ENCODE data around the gene IL1R2.

Gene IL1R2, protein sequence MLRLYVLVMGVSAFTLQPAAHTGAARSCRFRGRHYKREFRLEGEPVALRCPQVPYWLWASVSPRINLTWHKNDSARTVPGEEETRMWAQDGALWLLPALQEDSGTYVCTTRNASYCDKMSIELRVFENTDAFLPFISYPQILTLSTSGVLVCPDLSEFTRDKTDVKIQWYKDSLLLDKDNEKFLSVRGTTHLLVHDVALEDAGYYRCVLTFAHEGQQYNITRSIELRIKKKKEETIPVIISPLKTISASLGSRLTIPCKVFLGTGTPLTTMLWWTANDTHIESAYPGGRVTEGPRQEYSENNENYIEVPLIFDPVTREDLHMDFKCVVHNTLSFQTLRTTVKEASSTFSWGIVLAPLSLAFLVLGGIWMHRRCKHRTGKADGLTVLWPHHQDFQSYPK

DNA sequence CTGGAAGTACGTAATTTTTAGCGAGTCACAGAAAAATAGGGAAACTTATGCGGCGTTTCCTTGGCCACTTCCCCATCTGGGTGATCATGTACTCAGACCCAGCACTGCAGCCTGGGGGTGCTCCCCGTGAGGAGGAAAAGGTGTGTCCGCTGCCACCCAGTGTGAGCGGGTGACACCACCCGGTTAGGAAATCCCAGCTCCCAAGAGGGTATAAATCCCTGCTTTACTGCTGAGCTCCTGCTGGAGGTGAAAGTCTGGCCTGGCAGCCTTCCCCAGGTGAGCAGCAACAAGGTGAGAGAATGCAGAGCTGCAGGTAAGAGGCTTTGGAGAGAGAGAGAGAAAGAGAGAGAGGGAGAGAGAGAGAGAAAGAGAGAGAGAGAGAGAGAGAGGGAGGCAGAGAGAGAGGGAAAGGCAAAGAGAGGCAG is at the start of gene IL1R2:
TSS of gene IL1R2 (plus strand) at position 240 of the 425 bp plus-strand sequence. CDS start 16,616 bp downstream, outside the sequence.
- DNase-seq: no peak

DNA sequence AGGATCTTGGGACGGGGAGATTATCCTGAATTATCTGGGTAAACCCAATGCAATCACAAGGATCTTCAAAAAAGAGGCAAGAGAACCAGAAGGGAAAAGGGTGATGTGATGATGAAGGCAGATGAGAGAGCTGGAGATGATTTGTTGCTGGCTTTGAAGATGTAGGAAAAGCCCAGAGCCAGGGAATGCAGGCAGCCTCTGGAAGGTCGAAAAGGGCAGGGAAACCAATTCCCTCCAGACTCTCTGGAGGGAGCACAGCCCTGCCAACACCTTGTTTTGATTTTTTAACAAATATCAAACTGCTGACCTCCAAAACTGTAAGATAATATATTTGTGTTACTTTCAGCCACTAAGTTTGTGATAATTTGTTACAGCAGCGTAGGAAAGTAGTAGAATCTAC is 48.9 kb upstream of the IL1R2 start:
- DNase-seq: no peak

DNA sequence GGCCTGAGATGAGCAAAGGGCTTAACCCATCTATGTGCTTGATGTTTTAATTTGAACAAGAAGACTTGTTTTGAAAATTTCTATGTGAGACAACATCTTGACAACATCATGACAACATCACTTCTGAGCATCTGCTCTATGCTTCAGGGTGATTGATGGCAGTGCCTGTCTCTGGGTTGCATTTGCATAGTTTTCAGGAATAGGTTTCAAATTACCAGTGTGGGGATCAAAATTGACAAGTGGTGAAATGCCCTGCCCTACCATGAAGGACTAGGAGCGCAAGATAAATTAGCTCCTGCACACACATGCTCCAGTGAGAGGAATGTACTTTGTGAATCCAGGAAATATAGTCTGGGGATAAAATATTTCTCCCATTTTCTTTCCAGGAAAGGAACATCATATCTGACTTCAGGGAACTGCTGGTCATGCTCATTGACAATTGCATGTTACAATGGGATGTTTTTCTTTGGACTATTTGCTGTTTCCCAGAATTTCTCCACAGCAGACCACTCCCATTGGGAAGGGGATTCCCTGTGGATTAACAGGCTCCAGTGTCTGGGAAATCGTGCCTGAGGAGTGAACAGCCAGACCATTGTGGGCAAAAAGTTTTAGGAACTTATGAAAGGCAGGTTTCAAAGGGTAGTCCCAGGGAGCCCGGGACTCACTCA is 45.3 kb upstream of the IL1R2 start:
- DNase-seq: no peak

DNA sequence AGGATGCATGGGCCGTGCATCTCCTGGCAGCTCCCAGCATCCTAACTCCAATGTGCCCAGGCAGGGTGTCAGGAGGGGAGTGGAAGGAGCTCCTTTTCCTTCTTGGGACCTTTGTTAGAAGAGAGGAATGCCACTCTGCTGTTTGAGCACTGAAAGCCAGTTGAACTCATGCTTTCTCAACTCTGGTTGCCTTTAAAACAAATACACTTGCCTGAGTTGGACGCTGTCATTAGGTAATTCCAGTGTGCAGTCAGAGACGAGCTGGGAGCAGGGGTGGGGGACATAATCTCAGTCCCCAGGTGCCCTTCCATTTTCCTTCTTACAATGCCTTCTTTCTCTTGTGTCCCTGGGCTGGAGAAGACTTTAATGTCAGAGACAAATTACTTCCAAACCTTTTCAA is 44.4 kb upstream of the IL1R2 start:
- DNase-seq: no peak

DNA sequence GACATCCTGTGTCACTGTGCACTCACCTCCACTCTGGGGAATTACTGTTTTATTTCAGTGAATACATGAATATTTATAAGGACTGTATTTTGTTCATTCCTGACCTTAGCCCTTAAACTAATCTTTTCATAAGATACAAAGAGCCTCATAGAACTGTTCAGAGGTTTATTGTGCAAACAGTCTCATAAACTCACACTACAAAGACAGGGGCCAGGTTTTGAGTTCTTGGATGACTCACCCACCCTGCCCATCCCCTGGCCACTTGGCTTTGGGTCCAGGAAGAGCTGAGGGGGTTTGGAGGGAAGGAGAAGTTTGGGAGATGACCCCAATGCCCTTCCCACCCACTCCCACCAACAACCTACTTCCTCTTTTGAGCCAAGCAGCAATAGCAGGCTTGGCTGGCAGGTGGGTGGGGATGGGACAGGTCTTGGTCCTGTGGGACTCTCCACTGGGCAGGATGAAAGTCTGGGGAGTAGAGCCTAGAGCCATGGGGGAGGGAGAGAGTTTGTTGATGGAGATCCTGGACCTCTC is 43.1 kb upstream of the IL1R2 start:
- no peak for DNase-seq

DNA sequence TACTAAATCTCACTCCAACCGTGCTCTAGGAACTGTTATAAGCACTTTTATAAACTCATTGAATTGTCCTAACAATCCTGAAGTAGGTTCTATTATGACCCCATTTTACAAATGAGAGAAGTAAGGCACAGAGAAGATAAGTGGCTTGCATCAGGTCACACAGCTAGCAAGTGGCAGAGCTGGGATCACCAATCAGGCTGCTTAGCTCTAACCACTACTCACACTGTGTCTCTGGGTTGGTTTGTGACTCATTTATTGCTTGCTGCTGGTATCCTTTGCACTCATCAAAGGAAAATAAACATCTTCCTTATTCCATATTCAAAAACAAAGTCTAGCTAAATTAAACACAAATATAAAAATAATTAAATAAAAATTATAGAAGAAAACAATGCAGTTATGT is 42.5 kb upstream of the IL1R2 start:
- no peak for DNase-seq

DNA sequence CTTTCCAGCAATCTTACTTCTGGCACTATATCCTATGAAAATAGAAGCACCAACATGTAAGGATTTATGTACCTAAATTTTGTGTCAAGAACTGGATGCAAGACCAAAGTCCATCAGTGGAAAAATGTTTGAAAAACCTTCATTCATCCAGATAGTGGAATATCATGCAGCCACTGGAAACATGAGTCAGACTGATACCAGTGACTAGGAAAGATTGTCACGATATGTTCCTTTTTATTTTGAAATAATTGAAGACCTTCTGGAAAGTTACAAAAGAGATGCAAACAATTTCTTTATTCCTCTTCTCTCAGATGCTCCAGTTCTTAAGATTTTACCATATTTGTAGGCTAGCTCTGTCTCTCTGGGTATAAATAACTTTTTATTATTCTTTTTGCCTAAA is 40.5 kb upstream of the IL1R2 start:
- DNase-seq: no peak

DNA sequence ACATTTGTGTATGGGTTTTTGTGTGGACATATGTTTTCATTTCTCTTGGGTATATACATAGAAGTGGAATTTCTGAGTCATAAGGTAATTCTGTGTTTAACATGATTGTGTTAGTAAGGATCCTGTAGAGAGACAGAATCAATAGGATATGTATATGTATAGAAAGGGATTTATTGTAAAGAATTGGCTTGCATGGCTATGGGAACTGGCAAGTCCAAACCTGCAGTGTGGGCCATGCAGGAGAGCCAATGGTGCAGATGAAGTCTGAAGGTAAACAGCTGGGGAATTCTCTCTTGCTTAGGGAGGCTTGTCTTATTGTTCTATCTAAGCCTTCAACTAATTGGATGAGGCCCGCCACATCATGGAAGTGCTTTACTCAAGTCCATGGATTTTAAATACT is 39.2 kb upstream of the IL1R2 start:
- no peak for DNase-seq

DNA sequence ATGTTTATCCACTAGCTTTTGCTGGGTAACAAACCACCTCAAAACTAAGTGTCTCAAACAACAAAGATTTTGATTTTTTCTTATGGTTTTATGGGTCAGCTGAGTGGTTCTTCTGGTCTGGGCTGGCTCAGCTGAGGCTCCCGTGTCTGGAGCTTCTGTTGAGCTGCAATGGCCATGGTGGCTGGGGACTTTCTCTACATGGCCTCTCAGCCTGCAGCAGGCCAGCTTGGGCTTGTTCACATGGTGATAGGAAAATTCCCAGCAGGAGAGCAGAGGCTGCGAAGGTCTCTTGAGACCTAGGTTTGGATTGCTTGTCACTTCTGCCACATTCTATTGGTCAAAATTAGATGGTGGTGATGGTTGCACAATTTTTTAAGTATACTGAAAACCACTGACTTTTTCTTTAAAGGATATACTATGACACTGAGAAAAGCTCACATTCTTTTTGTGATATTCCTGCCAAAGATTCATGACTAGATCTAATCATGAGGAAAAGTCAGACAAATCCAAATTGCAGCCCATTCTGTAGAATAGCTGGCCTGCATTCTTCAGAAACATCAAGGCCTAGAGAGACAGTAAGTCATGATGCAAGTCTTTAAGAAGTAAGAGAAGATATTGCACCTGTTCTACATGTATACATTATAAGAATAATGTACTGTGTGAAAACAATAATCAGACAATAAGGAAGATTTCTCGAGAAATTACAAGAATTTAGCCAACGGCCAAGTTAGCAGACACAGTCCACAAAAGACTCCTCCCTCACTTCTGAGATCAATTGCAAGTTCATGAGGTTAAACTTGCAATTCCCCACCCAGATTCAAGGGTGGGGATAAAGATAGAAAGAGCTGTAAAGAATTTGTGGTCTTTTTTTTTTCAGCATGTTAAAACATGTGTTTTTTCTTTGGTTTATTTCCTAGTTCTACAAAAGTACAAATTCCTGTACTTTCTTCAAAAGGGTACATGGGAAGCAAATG is 35.0 kb upstream of the IL1R2 start:
- DNase-seq: no peak

DNA sequence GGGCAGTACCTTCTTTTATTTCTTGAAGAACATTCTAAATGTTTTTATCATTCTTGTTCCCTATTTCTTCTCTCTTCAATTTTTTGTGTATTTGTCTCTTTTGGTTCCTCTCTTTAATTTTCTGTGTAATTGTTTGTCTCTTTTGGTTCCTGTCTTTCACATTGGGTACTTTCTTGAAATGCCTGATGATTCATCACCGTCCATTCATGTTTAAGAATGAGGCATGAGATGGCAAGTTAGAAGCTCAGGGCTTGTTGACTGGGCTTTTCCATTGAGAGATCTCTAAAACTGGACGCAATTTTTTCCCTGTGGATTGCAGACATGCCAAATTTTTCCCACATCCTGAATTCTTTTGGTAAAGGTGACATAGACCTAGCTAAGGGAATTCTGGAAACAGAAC is 33.7 kb upstream of the IL1R2 start:
- DNase-seq: no peak

DNA sequence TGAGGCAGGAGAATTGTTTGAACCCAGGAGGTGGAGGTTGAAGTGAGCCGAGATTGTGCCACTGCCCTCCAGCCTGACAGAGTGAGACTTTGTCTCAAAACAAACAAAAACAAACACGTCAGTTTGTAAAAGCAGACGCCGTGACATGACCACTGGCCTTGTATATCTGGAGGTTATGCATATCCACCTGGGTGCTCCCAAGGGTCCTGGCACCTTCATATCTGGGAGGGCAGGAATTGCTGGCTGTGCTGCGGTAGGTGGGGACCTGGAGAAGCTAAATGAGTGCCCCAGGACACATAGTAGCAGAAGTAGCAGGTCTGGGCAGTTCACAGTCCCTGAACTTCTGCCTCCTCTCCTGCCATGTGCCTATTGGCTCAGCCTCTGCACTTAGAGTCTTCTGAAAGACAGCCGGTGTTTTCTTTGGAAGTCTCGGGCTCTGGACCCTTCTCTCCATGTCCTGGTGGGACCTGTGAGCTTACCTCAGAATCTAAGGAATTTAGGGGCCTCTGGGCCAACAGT is 30.9 kb upstream of the IL1R2 start:
- no peak for DNase-seq

DNA sequence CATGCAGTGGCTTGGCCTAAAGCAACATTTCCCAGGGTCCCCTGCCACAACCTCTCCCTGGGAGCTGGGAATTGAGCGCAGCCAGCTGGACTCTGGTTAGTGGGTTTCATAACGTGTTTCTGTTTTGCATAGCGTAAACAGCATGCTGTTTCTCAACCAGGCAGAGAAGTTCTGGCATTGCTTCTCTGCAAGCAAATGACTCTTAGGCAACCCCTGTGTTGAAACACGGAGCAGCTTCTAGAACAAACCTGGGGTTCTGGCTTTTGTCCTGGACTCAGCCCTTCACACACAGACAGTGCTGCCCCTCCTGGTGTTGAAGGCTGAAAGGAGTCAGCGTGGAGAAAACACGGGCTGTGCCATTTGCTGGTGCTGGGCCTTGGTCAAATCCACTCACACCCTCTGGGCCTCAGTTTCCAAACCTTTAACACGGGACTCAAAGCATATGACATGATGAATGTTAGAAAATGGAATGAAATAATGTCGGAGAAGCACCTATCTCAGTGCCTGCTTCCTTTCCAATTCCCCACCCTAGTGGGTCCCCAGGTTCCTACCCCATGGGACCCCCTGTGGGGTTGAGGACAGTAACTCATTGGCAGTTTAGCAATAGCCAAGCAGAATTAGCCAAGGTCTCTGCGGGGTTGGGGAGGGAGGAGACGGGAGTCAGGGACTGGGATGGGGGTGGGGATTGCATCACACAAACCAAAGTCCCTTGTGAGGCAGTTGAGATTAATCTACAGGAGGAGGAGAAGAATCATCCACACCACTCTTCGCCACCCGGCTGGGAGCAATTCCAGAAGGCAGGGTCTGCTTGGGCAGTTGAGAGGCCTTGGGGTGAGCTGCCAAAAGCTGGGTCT is 30.2 kb upstream of the IL1R2 start:
- DNase-seq: no peak

DNA sequence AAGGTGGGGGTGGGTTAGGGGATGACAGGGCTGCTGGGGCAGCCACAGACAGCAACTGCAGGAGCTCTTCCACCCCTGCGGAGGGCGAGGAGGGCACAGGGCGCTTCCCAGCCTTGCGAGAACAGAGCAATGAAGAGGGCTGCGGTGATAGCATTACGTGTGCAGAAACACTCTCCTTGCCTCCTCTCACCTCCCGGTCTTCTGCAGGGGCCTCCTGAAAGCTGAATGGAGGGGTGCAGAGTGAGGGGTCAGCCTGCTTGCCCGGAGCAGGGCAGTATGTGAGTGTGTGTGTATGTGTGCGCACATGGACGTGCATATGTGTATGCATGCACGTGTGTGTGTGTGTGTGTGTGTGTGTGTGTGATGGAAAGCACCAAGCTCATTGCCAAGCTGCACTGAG is 29.5 kb upstream of the IL1R2 start:
- DNase-seq: no peak

DNA sequence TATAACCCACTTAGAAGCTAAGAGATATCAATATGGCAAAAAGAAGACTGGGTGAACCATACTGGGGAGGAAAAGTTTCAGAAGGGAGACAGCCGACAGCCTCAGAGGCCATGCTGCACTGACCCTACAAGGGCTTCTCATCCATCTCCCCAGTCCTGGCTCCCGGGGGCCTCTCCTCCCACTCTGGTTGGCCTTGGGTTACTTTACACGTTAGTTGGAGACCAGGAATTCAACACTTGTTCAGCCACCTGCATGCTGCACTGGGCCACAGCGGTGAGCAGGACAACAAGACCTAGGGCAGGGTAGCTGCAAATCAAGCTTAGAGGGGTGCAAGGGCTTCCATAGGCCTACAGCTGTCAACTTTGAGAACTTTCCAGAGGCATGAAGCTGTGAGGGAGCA is 28.6 kb upstream of the IL1R2 start:
- no peak for DNase-seq

DNA sequence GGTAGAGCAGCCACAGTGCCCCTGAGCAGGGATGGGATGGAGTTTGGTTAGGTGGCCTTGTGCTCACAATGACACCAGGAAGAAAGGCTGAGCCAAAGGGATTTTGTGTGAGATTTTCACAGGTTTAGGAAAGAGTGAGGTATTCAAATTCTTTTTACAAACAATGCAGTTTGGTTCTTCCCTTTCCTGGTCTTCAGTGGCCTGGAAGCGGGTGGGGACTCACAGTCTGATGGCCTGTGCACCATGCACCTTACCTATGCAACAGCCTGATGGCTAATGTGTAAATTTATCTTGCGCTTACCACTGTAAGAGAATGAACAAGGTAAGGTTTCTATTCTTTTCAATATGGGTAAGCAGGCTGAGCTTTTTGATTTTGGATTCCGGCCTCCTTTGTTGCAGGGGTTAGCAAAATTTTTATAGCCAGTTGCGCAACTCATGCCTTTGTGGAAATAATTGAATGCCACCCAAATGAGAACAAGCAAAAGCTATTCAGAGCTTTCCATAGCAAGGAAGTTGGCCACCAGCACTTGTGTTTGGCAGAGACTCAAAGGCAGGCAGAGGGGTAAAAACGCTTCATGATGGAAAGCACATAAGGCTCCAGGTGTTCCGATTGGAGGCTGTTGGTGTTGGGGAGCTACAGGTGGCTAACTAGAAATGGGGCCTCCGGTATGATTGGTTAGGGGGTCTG is 23.8 kb upstream of the IL1R2 start:
- no peak for DNase-seq

DNA sequence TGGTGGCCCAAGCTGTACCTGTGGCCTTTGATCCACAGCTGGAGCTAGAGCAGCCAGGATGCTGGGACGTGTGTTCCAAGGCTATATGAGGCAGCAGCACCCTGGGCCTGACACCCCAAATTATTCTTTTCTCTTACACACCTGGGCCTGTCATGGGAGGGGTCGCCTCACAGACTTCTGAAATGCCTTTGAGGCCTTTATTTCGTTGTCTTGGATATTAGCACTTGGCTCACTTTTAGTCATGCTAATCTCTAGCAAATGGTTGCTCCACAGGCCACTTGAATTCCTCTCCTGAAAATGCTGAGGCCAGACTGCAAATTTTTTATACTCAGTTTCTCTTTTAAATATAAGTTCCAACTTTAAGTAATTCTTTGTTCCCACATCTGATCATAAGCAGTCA is 22.0 kb upstream of the IL1R2 start:
- no peak for DNase-seq

DNA sequence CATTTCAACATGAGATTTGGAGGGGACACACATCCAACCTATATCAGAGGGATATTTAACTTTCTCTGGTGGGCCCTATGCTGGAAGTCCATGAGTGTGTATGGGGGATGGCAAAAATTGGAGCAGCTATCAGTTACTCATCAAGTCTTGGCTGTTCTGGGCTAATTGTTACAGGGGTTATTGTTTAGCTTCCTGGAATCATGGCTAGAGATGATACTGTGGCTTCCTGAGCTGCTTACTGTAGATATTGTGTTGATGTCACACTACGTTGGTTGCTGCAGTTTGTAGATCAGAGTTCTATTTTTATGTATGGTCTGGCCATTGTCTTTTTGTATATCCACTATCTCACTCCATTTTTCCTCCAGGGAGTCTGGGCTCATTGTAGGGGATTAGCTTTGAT is 20.9 kb upstream of the IL1R2 start:
- no peak for DNase-seq

DNA sequence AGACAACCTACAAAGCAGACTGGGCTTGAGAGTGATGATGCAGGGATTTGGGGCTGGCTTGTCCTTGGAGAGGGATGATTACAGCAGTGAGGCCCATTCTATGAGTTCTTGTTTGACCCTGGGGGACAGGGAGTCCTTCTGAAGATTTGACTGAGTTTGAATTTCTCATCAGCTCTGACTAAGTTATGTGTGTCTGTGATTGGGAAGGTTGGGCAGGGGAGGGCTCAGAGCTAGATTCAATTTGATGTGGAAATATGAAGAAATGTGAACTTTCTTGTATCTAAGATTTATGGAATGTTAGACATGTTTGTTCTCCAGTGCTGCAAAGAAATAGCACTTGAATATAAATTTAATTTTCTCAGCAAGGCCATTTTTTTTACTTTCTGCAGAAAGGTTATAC is 19.9 kb upstream of the IL1R2 start:
- DNase-seq: no peak

DNA sequence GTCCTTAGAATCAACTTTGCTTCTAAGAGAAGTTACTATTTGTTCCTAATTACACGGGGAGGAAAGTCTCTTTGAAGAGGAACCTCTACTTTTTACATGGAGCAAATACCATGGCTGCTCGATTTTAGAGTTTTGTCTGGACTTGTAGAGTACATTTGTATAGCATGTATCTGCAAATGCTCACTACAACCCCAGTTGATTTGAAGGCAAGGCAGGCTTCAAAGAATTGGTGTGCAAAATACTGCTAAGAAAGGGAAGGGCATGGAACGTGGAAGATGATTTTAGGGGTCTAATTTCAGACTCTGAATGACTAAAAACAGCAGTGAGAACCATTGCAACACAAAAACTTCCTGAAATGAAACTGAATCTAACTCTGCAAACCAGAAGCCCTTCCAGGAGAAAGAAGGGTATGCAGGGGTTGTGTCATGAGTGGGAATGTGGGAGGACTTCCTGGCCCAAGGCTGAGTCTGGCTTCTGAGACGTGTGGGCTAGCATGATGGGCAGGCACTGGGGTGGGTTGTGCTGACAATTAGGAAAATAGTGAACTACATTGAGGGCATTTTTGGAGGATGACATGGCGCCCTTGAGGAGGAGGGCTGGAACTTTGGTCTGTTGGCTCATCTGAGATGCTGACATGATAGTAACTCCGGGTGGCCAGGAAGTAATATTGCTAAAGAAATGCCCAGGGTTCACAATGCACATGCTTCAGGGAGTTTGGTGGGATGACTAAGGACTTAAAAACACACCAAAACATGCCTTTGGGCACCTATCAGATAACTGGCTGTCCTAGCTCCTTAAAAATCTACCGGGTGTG is 18.9 kb upstream of the IL1R2 start:
- DNase-seq: no peak

DNA sequence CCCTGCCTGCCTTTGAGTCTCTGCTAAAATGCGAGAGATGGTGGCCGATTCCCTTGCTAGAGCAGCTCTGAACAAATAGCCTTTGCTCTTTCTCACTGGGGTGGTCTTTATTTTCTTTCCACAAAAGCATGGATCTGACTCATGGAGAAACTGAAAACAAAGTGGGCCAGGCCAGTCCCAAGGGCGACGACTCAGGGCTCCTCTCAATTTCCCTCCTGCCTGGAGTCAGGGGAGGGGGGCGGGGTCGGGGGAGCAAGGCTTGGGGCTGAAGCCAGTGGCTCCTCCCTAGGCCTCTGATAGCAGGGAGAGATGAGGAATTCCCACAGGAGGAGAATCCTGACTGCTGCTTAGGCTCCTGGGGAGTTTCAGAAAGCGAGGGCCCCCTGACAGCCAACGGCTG is 17.1 kb upstream of the IL1R2 start:
- no peak for DNase-seq

Measured in hematopoietic multipotent progenitor cell treated with erythropoietin and hydrocortisone succinate and interleukin-3 and kit ligand, for 8 days (in vitro differentiated cells).